HG03571 (cell line): ENCODE data around the gene ELOVL3.
"Not testable (repeated sequence)": the region's sequence is repeated elsewhere in the genome, so short reads cannot be mapped to it uniquely, and the experiment has no call there.

Experiments used
- ATAC-seq: cut with Tn5 transposase; IDR thresholded peaks from one replicate; pipeline ENCODE4 v1.9.1; 2021; ENCODE audit not compliant: unreplicated experiment

Gene ELOVL3

GRCh38 chr10:102225646-102226541 lies at the start of gene ELOVL3:
TSS of gene ELOVL3 (plus strand) at chr10:102226299. CDS start at chr10:102226549, 250 bp downstream.
- peak; percentile 86 for ATAC-seq

- ATAC-seq: no peak
These were observed 41.5 kb upstream of the ELOVL3 start for GRCh38 chr10:102184606-102185005.

- ATAC-seq: no peak
These were observed 40.8 kb upstream of the ELOVL3 start for GRCh38 chr10:102185272-102185671.

GRCh38 chr10:102185811-102186527 lies 40.1 kb upstream of the ELOVL3 start:
- no peak for ATAC-seq

- ATAC-seq: no peak
These were observed 37.7 kb upstream of the ELOVL3 start for GRCh38 chr10:102188298-102188940.

- ATAC-seq: not testable (repeated sequence)
These were observed 36.9 kb upstream of the ELOVL3 start for GRCh38 chr10:102188941-102189898.

GRCh38 chr10:102191956-102192355 lies 34.1 kb upstream of the ELOVL3 start:
- ATAC-seq: no peak

GRCh38 chr10:102195296-102195870 lies 30.7 kb upstream of the ELOVL3 start:
- ATAC-seq: no peak

- no peak for ATAC-seq
These were observed 29.2 kb upstream of the ELOVL3 start for GRCh38 chr10:102196893-102197292.

GRCh38 chr10:102198027-102198426 lies 28.1 kb upstream of the ELOVL3 start:
- ATAC-seq: no peak

- no peak for ATAC-seq
These were observed 25.1 kb upstream of the ELOVL3 start for GRCh38 chr10:102200751-102201640.

GRCh38 chr10:102202386-102202785 lies 23.7 kb upstream of the ELOVL3 start:
- no peak for ATAC-seq

- no peak for ATAC-seq
These were observed 17.6 kb upstream of the ELOVL3 start for GRCh38 chr10:102208311-102209035.

- no peak for ATAC-seq
These were observed 14.3 kb upstream of the ELOVL3 start for GRCh38 chr10:102211615-102212299.

GRCh38 chr10:102213599-102213998 lies 12.5 kb upstream of the ELOVL3 start:
- not testable (repeated sequence) for ATAC-seq

GRCh38 chr10:102219370-102219769 lies 6.7 kb upstream of the ELOVL3 start:
- ATAC-seq: no peak

GRCh38 chr10:102220612-102221011 lies 5.5 kb upstream of the ELOVL3 start:
- no peak for ATAC-seq

GRCh38 chr10:102222797-102223196 lies 3.3 kb upstream of the ELOVL3 start:
- ATAC-seq: no peak
